Body of pancreas (tissue), 4 donors: ENCODE measurements around the gene CARD11.

Experiments
- POLR2A ChIP-seq, 3 donors: fragments of 450-650 bp; IDR thresholded peaks; one replicate each; pipeline ENCODE4 v1.6.1; 2016; ENCODE audit warnings: antibody characterized with exemption in 3 of 3, mild to moderate bottlenecking in 2 of 3
- TF ChIP-seq, protein P1 (sequence below), 7 experiments: fragments of 450-650 bp in 4 of 7; fragments of 200-600 bp in 3 of 7; sonication (generic) in 3 of 7; IDR thresholded peaks; one replicate each; pipeline ENCODE4 v1.5.1; 2016 to 2019; ENCODE audit warnings: antibody characterized with exemption in 7 of 7

- TF ChIP-seq, protein P1, sequence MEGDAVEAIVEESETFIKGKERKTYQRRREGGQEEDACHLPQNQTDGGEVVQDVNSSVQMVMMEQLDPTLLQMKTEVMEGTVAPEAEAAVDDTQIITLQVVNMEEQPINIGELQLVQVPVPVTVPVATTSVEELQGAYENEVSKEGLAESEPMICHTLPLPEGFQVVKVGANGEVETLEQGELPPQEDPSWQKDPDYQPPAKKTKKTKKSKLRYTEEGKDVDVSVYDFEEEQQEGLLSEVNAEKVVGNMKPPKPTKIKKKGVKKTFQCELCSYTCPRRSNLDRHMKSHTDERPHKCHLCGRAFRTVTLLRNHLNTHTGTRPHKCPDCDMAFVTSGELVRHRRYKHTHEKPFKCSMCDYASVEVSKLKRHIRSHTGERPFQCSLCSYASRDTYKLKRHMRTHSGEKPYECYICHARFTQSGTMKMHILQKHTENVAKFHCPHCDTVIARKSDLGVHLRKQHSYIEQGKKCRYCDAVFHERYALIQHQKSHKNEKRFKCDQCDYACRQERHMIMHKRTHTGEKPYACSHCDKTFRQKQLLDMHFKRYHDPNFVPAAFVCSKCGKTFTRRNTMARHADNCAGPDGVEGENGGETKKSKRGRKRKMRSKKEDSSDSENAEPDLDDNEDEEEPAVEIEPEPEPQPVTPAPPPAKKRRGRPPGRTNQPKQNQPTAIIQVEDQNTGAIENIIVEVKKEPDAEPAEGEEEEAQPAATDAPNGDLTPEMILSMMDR (IDR thresholded peaks at IDR 0.05), result no peak
- TF ChIP-seq POLR2A (IDR thresholded peaks at IDR 0.05), result no peak
Observed at GRCh38 chr7:2928613-2929311, 114.9 kb downstream of the CARD11 start.
